ENCODE results near the gene S100A4. TPM values are rescaled to one million over a fixed set of nuclear protein-coding genes. Genes with fewer than 3 reads are reported as not detected.
"Not testable (repeated sequence)": the region's sequence is repeated elsewhere in the genome, so short reads cannot be mapped to it uniquely, and the experiment has no call there.

S100A4 gene
- polyA plus RNA-seq (2011; rRNA removed) = 20.0 and 20.7 TPM in 2 replicates
- 3.6 and 5.1 TPM in 2 replicates for polyA minus RNA-seq (2011; rRNA and poly(A)+ RNA removed)

DNA sequence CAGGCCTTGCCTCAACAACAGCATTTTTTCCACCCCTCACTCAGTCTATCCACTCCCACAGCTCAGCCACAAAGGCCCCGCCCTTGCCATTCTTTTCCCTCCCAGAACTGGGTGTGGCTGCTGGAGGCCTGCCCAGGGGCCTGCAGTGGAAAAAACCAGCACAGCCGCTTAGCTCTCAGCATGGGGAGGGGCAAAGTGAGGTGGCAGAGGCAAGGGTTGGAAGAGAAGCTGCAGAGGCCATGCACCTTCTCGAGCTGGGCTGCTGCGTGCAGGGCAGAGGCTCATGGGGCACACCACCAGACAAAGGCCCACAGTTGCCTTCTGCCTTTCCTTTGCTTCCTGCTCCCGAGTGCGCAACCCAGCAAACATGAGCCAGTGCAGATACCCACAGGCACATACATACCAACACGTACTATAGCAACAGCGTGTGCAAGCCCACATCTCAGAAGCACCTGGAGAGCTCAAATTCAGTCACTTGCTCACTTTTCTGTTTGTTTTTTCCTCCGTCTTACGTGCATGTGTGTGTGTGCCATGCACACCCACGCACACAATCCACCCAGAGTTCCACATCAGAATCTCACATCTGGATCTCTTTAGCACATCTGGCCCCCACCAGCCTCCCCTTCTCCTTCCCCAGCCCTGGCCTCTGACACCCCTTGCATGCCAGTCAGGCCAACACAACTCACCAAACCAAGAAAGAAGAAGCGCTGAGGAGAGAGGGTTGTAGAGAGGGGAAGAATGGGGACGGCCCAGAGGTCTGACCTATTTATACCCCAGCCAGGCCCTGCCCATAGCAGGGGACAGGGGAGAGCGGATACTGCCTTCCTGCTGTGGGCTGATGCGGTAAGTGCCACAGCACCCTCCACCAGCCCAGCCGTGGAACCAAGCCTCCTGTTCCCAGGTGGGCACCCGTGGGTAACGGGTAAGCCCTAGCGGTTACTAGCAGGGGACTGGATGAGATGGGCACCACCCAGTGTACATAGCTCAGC is at the start of gene S100A4:
Gene S100A4 (minus strand): TSS at position 740 of the 989 bp plus-strand sequence. CDS start 1,012 bp downstream, outside the sequence.
- TF ChIP-seq CTCF (IDR thresholded peaks at IDR 0.05; ENCODE audit: low read depth, low read length) = no peak
- Histone ChIP-seq H3K4me3 (ENCODE audit: low read depth, low read length) (peak within 1 kb of the TSS; percentile 31; the same call in 1 of the 2 replicates), H3K27ac (ENCODE audit: low read depth, low read length) (peak within 1 kb of the TSS; percentile 80), H3K9me3 (ENCODE audit: control insufficient read depth, insufficient read depth, low read length) (no peaks in the 10 kb centered on the region; the same call in 1 of the 2 replicates), H3K27me3 (ENCODE audit: control insufficient read depth, insufficient read depth, low read length) (no peaks in the 10 kb centered on the region)
- ChIA-PET POLR2A (interaction anchor here (0.6 to 3.1 kb wide), 8 partner anchors 10 to 445 kb away, joined by 3 to 35 read pairs (median 7); partner anchors contain the start of genes RPS27, S100A13, S100A2 and S100A6), CTCF (interaction anchor here (1.0 to 3.6 kb wide), 6 partner anchors 13 to 193 kb away, joined by 3 to 34 read pairs (median 12); no protein-coding TSS in a partner anchor)
- DNase-seq (ENCODE audit: low read depth, low spot score) = peak; percentile 71

GRCh38 chr1:153592748-153593147 is 47.1 kb upstream of the S100A4 start:
- CTCF ChIA-PET = interaction anchor here (0.6 to 3.7 kb wide), 7 partner anchors 20 to 243 kb away, joined by 3 to 19 read pairs (median 3); partner anchors contain the start of gene S100A13
- no peak for DNase-seq (ENCODE audit: low read depth, low spot score)

DNA sequence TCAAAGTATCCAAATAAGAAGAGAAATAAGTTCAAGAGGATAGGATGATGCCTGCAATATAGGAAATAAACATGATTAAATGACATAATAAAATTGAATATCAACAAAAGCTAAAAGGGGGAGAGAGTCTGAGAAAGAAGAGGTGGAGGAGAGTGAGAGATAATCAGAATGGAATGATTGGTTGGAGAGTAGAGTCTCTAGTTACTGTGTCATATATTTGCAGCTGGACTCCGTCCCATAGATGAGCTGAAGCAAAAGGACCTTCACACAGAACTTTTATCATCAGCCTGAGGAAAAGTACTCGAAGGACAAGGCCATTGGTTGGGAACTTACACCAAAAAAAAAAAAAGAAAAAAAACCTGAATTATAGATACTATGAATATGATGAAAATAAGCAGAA is 42.9 kb upstream of the S100A4 start:
- H3K27ac ChIP-seq (ENCODE audit: low read depth, low read length) = no peak overlapping the region
- DNase-seq (ENCODE audit: low read depth, low spot score) = no peak
- no peaks in the 10 kb centered on the region for H3K9me3 ChIP-seq (ENCODE audit: control insufficient read depth, insufficient read depth, low read length)
- CTCF ChIA-PET = interaction anchor here (1.1 to 1.9 kb wide), 3 partner anchors 16 to 55 kb away, joined by 5 to 6 read pairs (median 5); no protein-coding TSS in a partner anchor
- H3K27me3 ChIP-seq (ENCODE audit: control insufficient read depth, insufficient read depth, low read length) = no peaks in the 10 kb centered on the region
- no peak overlapping the region for H3K4me3 ChIP-seq (ENCODE audit: low read depth, low read length)
- POLR2A ChIA-PET = interaction anchor here (0.7 kb wide), 1 partner anchor 54 kb away, joined by 5 read pairs; no protein-coding TSS in a partner anchor
- TF ChIP-seq CTCF (IDR thresholded peaks at IDR 0.05; ENCODE audit: low read depth, low read length) = no peak

More at GRCh38 chr1:153592748-153593147, 47.1 kb upstream of the S100A4 start:
- no peak for TF ChIP-seq CTCF (IDR thresholded peaks at IDR 0.05; ENCODE audit: low read depth, low read length)
- Histone ChIP-seq H3K4me3 (ENCODE audit: low read depth, low read length) (no peak overlapping the region), H3K27me3 (ENCODE audit: control insufficient read depth, insufficient read depth, low read length) (no peaks in the 10 kb centered on the region), H3K27ac (ENCODE audit: low read depth, low read length) (no peak overlapping the region), H3K9me3 (ENCODE audit: control insufficient read depth, insufficient read depth, low read length) (no peaks in the 10 kb centered on the region)
- POLR2A ChIA-PET = interaction anchor here (0.8 kb wide), 1 partner anchor 17 kb away, joined by 4 read pairs; no protein-coding TSS in a partner anchor

- not testable (repeated sequence) for H3K27ac ChIP-seq (ENCODE audit: low read depth, low read length); H3K9me3 ChIP-seq (ENCODE audit: control insufficient read depth, insufficient read depth, low read length); DNase-seq (ENCODE audit: low read depth, low spot score); H3K4me3 ChIP-seq (ENCODE audit: low read depth, low read length); H3K27me3 ChIP-seq (ENCODE audit: control insufficient read depth, insufficient read depth, low read length)
- ChIA-PET CTCF (interaction anchor here (1.1 to 1.9 kb wide), 3 partner anchors 16 to 55 kb away, joined by 5 to 6 read pairs (median 5); no protein-coding TSS in a partner anchor), POLR2A (interaction anchor here (0.7 kb wide), 1 partner anchor 53 kb away, joined by 5 read pairs; no protein-coding TSS in a partner anchor)
These were observed 42.4 kb upstream of the S100A4 start for GRCh38 chr1:153588033-153588432.

DNA sequence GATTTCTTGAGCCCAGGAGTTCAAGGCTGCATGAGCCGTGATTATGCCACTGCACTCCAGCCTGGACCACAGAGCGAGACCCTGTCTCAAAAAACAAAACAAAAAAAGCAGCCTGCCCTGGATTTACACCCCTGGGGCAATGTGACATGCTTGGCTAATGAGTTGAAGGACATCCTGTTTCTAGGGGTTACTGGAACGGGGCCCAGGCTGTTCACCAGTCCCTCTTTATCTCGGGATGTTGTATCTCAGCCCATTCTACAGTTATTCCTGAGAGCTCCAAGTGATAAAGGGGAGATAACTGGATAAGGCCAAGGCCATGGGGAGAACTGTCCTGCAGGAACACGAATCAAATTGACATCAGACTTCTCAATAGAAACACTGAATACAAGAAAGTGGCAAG is 41.7 kb upstream of the S100A4 start:
- CTCF ChIA-PET = interaction anchor here (1.9 to 4.0 kb wide), 2 partner anchors 15 to 54 kb away, joined by 5 to 33 read pairs; no protein-coding TSS in a partner anchor

More for the DNA sequence above, 41.7 kb upstream of the S100A4 start:
- DNase-seq (ENCODE audit: low read depth, low spot score) = no peak
- TF ChIP-seq CTCF (IDR thresholded peaks at IDR 0.05; ENCODE audit: low read depth, low read length) = no peak
- Histone ChIP-seq H3K27me3 (ENCODE audit: control insufficient read depth, insufficient read depth, low read length) (no peaks in the 10 kb centered on the region), H3K4me3 (ENCODE audit: low read depth, low read length) (no peak overlapping the region), H3K9me3 (ENCODE audit: control insufficient read depth, insufficient read depth, low read length) (no peaks in the 10 kb centered on the region), H3K27ac (ENCODE audit: low read depth, low read length) (no peak overlapping the region)
- POLR2A ChIA-PET = no interaction called here

All from AG04450 (cell line).